Activated CD8-positive, alpha-beta memory T cell treated with anti-CD3 and anti-CD28 coated beads, Interleukin-2, amount 50 U/mL, for 24 hours (primary cell): ENCODE measurements around the gene GTPBP6.

Source experiments
- DNase-seq: peaks from one replicate; pipeline ENCODE4 v3.0.0-alpha.2; 2020; ENCODE audit errors: extremely low read depth

The GTPBP6 gene, protein sequence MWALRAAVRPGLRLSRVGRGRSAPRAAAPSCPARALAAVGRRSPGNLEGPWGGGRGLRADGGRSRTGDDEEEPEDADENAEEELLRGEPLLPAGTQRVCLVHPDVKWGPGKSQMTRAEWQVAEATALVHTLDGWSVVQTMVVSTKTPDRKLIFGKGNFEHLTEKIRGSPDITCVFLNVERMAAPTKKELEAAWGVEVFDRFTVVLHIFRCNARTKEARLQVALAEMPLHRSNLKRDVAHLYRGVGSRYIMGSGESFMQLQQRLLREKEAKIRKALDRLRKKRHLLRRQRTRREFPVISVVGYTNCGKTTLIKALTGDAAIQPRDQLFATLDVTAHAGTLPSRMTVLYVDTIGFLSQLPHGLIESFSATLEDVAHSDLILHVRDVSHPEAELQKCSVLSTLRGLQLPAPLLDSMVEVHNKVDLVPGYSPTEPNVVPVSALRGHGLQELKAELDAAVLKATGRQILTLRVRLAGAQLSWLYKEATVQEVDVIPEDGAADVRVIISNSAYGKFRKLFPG

DNA sequence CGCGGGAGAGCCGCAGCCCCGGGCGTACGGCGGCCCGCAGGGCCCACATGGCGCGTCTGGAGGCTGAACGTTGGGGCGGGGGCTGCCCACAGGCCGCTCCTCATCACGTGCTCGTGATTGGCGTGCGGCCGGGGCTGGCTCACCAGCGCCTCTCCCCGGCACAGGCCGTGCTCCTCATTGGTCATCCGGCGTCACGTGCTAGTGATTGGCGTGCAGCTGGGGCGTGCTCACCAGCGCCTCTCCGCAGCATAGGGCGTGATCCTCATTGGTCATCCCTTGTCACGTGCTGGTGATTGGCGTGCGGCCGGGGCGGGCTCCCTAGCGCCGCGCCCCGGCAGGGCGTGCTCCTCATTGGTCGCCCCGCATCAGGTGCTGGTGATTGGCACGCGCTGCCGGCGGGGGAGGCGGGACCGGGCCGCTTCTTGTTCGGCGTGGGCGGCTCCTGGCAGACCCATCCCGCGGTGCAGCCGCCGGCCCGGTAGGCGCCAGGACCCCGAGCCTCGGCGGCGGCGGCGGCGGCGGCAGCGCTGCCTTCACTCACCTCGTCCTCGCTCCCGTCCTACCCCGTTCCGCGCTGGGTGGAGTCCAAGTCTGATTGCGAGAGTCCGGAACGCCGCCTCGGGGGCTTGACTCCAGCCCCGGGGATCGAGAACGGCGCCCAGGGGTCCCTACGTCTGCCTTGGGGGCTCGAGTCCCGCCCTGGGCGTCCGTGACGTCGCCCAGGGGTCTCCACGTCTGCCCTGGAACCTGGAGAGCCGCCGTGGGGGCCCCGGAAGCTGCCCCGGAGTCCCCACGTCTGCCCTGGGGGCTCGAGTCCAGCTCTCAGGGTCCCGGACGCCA is at the start of gene GTPBP6:
Gene GTPBP6, minus strand, starts transcription at position 58 of the 840 bp plus-strand sequence. Its CDS starts 9 bp downstream, at position 49.
- DNase-seq, result peak; percentile 98

DNA sequence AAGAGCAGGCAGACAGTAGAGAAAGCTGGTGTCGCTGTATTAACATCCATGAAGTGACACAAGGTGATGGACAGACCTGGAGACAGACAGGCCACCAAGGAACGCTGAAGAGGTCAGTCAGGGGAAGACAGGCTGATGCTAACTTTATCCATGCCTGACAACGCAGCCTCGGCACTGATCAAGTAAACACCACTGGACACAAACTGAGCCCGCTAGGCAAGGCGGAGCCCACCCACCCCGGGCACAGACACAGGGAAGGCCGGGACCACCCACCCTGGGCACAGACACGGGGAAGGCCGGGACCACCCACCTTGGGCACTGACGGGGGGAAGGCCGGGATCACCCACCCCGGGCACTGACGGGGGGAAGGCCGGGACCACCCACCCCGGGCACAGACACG is 49.3 kb upstream of the GTPBP6 start:
- DNase-seq, result no peak

DNA sequence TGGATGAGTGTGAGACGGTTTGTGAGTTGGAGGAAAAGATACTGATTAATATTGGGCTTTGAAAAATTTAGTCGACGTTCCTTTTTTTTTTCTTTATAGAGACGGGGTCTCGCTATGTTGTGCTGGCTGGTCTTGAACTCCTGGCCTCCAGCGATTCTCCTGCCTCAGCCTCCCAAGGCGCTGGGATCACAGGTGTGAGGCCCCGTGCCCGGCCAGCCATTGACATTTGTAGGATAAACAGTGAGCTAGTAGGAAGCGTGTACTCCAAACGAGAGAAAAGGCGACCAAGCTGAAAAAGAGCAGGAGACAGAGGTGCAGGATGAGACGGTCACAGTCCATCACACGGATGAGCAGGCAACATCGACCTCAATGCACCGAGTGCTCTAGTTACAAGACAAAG is 48.8 kb upstream of the GTPBP6 start:
- no peak for DNase-seq

DNA sequence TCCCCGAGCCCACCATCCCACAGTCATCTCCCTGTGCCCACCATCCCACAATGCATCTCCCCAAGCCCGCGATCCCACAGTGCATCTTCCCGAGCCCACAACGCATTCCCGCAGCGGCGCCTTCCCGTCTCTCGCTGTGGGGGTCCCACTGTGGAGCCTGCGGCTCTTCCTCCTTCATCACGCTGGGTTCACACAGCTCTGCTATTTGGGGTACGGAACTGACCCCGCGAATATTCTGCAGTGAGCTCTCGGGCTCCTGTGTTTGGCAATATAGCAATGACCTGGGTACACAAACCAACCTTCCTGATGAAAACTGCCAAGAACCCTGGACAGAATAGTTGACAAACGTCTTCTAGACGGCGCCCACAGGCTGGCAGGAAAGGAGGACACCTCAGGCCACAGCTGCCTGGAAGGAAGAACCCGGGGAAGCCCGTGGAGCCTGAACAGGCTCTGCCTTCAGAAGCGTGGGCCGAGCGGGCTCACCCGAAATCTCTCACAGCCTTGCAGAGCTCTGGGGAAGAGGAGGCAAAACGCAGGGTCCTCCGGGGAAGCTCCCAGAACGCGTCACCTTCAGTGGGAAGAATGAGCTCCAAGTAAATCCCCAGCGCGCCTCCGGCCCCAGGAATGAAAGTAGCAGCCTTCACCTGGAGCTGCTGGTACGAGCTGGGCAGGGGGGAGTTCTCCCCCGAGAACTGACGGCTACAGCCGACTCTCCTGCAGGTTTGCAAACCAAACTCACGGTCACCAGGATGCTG is 45.2 kb upstream of the GTPBP6 start:
- no peak for DNase-seq

DNA sequence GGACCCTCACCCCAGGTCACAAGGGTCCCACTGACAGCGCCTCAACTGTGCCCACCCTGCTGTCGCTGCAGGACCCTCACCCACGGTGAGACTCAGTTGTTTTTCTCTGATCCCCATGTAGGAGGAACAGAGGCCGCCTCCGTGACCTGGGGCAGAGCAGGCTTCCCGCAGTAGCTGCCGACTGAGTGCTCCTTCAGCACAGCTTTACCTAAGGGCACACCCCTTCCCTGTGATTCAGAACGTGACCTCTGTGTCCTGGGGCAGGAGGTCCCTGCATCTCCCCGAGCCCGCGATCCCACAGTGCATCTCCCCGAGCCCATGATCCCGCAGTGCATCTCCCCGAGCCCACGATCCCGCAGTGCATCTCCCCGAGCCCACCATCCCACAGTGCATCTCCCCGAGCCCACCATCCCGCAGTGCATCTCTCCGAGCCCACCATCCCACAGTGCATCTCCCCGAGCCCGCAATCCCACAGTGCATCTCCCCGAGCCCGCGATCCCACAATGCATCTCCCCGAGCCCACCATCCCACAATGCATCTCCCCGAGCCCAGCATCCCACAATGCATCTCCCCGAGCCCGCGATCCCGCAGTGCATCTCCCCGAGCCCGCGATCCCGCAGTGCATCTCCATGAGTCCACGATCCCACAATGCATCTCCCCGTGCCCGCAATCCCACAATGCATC is 44.5 kb upstream of the GTPBP6 start:
- no peak for DNase-seq

DNA sequence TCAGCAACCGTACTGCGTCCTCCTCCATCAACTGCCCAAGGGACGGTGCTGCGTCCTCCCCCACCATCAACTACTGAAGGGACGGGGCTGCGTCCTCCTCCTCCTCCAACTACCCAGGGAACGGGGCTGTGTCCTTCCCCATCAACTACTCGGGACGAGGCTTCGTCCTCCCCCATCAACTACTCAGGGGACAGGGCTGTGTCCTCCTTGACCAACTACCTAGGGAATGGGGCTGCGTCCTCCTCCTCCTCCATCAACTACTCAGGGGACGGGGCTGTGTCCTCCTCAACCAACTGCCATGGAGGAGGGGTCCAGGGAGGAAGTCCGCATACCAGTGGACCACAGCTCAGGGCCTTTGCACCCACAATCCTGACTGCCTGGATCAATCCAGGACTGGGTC is 43.8 kb upstream of the GTPBP6 start:
- no peak for DNase-seq

DNA sequence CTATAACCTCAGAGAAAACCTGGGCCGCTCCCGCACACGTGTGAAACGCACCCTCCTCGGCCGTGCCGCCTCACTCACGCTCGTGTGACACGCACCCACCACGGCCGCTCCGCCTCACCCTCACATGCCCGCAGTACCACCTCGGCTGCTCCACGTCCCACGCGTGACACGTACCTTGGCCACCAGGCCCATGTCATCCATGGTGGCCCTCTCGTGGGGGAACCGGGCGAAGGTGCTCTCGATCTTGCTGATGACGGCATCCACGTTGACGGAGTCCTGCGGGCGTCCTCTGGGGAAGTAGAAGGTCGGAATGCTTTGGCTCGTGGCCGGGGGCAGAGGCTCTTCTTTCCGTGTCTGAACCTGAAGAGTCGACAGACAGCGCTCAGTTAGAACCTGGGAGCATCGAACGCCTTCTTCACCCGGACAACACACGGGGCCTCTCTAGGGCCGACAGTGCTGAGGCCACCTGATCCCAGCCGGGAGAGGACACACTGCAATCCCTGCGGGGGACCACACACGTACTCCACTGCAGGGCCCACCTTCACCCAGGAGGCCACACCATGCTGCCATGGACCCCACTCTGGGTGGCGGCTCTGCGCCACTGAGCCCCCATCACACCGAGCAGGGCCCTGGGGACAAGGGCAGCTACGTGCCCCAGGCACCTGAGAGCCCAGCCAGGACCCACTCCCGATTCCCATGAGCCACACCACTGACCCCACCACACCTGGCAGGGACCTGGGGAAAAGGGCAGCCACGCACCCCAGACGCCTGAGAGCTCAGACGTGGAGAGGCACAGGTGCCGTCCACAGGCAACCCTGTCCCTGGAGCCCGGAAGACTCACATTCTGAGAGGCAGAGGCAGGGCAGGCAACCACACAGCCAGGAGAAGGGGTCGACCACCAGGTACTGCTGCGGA is 42.9 kb upstream of the GTPBP6 start:
- no peak for DNase-seq

DNA sequence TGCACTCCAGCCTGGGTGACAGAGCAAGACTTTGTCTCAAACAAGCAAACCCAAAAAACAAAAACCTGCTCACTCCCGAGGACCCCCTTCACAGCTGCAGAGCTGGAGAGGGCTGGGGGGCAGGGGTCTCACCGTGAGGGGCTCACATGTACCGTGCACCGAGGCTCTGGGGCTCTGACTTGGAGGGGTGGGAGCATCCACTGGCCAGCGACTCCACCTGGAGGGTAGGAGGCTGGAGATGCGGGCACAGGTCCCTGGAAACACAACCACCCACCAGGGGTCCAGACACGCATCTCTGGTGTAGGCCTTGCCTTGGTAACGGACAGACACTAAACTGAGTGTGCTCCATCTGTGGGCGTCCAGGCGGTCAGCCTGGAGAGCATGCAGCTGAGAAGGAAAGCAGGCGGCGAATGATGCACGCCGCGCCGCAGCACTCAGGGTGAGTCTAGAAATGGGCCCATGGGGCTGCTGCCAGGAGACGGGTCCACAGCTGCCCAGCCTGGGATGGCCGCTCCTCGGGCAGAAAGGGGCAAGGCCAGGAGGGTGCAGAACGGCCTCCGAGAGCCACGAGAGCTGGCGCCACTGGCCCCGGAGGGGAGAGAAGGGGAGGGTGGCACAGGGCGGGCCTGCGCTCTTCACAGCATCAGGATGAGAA is 42.0 kb upstream of the GTPBP6 start:
- DNase-seq, result no peak

DNA sequence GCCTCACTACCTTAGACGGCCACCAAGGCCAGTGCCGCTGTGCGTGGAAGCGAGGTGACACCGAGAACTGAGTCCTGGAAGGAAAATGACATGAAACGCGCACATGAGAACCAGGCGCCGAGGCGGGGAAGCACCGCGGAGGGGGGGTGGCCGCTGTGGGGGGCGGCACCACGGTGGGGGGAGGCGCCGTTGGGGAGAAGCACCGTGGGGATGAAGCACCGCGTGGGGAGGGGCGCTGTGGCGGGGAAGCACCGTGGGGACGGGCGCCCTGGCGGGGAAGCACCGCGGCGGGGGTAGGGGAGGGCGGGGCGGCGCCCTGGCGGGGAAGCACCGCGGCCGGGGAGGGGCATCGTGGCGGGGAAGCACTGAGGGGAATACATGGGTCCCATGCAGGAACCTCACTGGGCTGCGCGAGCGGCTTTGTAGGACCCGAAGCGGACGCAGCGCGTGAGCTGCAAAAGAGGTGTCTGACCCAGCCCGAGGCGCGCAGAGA is 40.1 kb upstream of the GTPBP6 start:
- no peak for DNase-seq

DNA sequence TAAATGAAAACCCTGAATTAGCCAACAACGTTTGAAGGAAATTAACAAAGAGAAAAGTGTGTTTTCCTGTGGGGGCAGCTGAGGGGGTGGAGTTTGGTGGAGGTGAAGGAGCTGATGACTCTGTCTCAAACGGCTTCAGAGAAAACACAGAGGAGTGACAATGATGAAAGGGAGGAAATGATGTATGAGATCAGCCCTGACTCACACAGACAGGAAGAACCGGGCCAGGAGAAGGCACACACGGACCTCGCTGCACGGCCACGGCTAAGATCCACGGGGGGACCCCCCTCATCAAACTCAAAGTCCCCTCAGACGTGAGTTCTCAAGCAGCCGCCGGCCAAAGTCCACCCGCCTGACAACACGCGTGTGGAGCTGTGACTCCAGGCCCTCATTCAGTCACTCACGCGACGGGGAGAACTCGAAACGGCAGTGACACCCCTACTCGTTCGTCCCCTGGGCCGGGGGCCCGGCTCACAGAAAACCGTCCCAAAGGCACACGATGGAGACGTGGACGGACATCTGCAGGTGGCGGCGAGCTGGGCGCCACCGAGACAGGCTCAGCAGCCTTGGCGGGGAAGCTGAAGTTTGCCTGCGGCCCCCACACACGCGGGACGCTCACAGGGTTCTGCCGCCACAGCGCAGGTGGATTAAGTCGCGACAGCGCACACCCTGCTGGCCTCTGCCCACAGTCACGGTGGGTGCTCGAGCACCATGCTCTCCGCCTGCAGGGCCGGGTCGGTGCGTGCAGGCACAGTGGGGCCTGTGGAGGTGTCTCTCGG is 39.3 kb upstream of the GTPBP6 start:
- DNase-seq, result no peak

DNA sequence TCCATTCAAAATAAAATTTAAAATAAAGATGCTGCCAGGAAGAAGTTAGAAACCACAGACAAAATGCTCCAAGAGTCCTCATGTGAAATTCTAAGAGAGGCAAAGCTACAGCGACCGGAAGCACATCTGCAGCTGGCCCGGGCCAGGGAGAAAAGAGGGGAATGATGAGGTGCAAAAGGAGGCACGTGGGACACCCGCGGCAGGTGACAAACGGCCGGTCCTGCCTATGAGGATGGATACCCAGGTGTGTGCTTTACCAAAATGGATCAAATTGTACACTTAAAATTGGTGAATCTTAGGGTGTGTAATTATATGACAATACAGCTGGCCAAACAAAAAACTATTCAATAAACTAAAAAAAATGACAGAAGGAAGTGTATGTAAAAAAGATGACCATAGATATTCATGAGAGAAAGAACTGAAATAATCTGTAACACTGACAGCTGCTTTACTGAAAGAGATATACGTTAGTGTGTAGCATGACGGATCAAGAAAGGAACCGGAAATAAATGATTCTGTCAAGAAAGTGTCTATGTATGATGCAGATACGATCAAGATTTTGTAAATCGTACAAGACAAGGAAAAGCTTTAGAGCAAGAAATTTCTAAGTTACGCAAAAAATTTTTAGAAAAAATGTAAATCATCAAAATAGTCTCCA is 38.6 kb upstream of the GTPBP6 start:
- DNase-seq, result no peak

DNA sequence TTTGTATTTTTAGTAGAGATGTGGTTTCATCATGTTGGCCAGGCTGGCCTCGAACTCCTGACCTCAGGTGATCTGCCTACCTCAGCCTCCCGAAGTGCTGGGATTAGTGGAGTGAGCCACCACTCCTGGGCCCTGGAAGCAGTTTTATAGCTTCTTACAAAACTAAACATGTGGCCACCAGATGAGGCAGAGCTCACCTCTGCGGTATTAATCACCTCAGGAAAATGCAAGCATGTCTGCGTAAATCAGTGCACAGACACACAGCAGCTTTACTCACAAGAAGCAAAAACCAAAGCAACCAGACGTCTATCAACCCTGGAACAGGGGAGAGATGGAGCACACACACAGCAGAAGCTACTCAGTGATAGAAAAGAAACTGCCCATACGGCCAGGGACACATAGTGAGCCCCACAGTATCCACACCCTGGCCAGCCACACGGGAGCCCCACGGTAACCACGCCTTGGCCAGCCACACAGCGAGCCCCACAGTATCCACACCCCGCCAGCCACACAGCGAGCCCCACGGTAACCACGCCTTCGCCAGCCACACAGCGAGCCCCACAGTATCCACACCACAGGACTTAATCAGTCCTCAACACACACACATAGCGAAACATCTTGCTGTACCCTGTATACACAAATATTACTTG is 37.9 kb upstream of the GTPBP6 start:
- no peak for DNase-seq

DNA sequence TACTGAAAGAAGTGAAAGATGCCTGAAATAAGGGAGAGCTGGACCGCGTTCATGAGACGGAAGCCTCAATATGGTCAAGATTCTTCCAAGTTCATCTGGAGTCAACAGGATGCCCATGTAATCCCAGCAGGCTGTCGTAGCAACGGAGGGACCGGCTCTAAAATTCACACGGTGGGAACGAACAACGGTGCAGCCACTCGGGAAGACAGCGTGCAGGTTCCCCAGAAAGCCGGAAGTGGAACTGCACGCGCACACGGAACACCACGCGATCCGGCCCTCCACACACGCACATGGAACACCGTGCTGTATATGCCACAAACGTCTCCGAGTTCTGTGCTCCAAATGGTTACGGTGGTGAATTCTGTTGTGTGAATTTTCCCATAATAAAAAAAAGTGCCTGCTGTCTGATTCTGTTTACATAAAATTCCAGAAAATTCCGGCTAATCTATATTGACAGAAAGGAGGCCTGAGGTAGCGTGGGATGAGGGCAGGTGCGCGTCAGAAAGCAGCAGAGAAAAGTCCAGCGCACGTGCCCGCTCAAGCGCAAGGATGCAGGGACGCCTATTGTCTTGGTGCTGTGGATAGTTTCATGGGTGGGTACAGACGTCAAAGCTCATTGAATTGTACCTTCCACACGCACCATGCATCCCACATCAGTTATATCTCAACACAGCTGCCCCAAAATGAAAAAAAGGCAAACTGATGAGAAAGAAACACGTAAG is 36.9 kb upstream of the GTPBP6 start:
- no peak for DNase-seq

DNA sequence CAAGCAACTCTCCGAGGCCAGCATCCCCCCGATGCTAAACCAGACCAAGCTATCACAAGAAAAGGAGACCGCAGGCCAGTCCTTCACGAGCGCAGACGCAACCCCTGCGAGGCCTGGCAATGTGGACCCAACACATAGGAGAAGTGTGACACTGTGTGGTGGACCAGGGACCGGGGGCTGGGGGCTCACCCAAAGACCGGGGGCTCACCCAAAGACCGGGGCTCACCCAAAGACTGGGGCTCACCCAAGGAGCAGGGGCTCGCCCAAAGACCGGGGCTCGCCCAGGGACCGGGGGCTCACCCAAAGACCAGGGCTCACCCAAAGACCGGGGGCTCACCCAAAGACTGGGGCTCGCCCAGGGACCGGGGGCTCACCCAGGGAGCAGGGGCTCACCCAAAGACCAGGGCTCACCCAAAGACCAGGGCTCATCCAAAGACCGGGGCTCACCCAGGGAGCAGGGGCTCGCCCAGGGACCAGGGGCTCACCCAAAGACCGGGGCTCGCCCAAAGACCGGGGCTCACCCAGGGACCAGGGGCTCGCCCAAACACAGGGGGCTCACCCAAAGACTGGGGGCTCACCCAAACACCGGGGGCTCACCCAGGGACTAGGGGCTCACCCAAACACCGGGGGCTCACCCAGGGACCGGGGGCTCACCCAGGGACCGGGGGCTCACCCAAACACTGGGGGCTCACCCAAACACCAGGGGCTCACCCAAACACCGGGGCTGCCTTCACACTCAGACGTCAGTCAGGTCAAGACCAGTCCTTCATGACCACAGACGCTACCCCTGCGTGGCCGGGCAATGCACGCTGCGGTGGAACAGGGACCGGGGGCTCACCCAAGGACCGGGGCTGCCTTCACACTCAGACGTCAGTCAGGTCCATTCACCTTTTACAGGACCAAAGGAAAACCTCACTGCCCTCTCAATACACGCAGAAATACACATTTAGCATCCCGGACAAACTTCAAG is 35.3 kb upstream of the GTPBP6 start:
- DNase-seq, result no peak

DNA sequence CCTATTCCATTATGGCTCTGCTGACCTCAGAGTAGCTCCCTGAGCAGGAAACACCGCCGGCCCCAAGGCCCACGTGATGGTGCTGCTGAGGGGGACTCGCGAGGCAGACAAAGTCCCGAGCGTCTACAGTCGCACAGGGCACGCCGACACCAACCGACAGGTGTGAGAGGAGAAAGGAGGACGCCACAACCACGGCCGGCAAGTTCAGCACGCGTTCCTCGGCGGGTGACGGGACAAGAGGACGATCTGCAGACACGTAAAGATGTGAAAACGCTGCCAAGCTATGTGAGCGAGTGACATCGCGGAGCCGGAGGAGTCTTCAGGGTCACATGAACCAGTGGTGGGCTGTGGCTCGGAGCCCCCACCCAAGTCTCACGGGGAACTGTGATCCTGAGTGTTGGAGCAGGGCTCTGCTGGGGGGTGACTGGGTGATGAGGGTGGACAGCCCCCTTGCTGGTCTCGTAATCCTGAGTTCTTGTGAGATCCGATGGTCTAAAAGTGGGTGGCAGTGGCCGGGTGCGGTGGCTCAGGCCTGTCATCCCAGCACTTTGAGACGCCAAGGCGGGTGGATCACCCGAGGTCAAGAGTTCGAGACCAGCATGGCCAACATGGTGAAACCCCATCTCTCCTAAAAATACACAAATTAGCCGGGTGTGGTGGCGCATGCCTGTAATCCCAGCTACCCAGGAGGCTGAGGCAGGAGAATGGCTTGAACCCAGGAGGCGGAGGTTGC is 34.2 kb upstream of the GTPBP6 start:
- DNase-seq, result no peak
